Heart left ventricle (tissue), 13 donors: ENCODE data around the gene DENR.
"Not testable (repeated sequence)": the region's sequence is repeated elsewhere in the genome, so short reads cannot be mapped to it uniquely, and the experiment has no call there.

ENCODE experiments used
- POLR2A ChIP-seq, 2 donors: fragments of 450-650 bp; IDR thresholded peaks; one replicate each; pipeline ENCODE4 v1.6.1; 2017; ENCODE audit warnings: antibody characterized with exemption in 2 of 2, mild to moderate bottlenecking in 2 of 2, moderate library complexity in 2 of 2
- TF ChIP-seq, protein P1 (sequence below), 12 donors: fragments of 200-600 bp; sonication (generic) in 4 of 12; IDR thresholded peaks; one replicate each; pipeline versions ENCODE4 v1.5.0 to v1.8.0; 2018 to 2022; ENCODE audit warnings: antibody characterized with exemption in 12 of 12, mild to moderate bottlenecking in 5 of 12
- donor health status: ischemic (EF 13 %, LVEDD 7.1; RV severe dilation, severe dysfunction).
- donor health status: DM: no; HTN: yes; CAD: no.
- donor health status: DM: no; HTN: no; CAD: no.
- donor health status: ischemic (EF 25% LVEDD 6.9; RV normal size, moderate dysfunction).
- donor health status: ischemic (EF 25% LVEDD 5.7; RV mildly dilated, moderate dysfunction).
- donor health status: ischemic (EF 35%, LVEDD 5.7; RV mildly dilated, moderate dysfunction).
- donor health status: nonischemic (EF 11% LVEDD 7.7; RV severe dilation, severe dysfunction).
- donor health status: DM: yes; HTN: yes; CAD: no.
- donor health status: PGD.
- donor health status: ischemic (EF 29% LVEDD 5.4; RV normal size, mild dysfunction).
- donor health status: nonischemic (EF 23%, LVEDD 6.1; RV moderate dilation, normal function).

DNA sequence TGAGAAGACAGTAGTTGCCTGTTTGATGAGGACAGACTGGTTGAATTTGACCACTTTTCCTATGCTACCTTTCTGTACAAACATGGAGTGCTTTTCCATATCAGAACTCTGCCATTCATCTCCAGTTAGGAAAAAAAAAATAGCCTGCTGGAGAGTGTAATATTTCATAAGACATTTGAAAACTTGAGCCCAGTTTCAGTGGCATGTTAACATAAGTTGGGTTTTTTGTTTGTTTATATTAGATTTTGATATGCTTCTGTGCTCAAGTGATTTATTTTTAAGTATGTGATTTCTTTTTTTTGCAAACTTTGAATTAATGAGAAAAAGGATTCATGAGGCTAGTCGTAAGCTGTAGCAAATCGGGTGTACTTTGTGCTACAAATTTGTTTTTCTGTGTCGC, 48.8 kb upstream of the DENR start:
- TF ChIP-seq, protein P1, sequence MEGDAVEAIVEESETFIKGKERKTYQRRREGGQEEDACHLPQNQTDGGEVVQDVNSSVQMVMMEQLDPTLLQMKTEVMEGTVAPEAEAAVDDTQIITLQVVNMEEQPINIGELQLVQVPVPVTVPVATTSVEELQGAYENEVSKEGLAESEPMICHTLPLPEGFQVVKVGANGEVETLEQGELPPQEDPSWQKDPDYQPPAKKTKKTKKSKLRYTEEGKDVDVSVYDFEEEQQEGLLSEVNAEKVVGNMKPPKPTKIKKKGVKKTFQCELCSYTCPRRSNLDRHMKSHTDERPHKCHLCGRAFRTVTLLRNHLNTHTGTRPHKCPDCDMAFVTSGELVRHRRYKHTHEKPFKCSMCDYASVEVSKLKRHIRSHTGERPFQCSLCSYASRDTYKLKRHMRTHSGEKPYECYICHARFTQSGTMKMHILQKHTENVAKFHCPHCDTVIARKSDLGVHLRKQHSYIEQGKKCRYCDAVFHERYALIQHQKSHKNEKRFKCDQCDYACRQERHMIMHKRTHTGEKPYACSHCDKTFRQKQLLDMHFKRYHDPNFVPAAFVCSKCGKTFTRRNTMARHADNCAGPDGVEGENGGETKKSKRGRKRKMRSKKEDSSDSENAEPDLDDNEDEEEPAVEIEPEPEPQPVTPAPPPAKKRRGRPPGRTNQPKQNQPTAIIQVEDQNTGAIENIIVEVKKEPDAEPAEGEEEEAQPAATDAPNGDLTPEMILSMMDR (IDR thresholded peaks at IDR 0.05): not testable (repeated sequence)
- TF ChIP-seq POLR2A (IDR thresholded peaks at IDR 0.05): not testable (repeated sequence)
